GM21825 (cell line): Measurements from ENCODE around the gene KRT5.
"Not testable (repeated sequence)": the region's sequence is repeated elsewhere in the genome, so short reads cannot be mapped to it uniquely, and the experiment has no call there.

Experiments
- ATAC-seq: cut with Tn5 transposase; IDR thresholded peaks from one replicate; pipeline ENCODE4 v1.9.1; 2021; ENCODE audit warnings: mild to moderate bottlenecking, moderate library complexity; ENCODE audit not compliant: unreplicated experiment

The KRT5 gene

DNA sequence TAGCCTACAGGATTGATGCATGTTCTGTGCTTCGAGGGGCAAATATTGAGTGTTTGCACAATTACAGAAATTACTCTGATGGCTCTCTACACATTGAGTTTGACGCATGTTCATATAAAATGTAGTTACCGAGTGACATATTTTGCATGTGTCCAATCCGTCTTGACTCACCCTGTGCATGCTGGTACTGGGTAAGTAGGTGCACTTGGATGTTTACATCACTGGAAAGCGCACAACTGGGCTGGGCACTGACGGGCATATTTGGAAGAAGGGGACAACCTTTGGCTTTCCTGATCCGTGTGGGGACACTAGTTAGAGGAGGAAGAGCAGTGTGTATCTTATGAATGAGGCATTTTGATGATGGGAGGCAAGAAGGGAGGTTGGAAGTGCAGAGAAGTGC lies 22.2 kb downstream of the KRT5 start:
- ATAC-seq: no peak

DNA sequence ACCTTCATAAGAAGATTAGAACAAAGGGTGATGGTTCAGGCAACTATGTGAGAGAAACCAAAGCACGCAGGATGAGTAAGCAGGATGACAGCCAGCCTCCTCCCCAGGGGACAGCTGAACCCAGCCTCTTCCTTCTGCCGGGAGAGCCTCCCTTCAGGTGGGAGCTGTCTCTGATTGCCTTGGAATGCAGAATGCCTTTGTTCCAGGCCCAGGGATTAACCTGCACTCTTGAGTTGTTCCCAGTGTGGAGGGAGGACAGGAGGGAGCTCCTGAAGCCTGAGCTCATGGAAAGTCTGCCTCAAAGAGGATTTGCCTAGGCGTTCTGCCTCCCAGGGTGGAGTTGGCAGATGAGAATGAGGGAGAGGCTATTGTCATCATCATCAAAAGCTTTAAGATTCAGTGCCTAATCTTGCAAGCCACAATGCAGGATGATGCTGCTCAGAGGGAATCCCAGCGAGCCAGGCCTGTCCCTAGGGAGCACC lies 23.6 kb downstream of the KRT5 start:
- no peak for ATAC-seq

DNA sequence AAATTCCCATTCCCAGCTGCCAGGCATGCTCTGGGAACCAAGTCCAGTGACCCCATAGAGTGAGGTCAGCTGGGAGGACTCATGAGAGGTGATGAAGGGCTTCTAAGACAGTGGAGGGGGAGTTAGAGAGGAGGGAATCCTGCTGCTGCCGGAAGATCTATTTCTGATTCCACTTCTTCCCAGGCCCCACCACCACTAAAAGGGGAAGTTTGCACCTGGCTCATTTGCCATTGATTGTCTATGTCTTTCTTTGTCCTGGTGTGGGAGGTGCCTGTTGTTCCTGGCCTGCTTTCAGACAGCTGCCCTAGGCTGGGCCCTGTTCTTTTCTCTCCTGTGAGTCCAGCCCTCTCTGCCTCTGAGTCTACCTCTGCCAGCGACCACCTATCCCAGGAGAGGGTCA lies 24.1 kb downstream of the KRT5 start:
- no peak for ATAC-seq

DNA sequence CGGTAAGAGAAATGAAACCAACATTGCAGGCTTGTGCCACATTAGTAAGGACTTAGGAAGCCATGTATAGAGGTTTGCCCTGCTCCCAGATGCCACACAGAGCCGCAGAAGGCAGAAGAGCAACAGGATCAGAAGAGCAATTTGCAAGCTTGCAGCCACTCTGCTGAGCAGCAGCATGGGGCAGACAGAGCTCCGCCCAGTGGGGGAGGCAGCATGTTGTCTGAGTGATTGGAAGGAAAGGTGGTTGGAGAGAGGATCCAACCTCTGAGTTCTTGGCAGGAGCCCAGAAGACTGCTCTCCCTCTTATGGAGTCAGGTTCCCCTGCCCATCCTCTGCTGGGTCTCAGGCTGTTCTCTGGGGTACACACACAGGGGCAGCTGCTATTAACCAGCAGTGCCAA lies 24.8 kb downstream of the KRT5 start:
- ATAC-seq: no peak

DNA sequence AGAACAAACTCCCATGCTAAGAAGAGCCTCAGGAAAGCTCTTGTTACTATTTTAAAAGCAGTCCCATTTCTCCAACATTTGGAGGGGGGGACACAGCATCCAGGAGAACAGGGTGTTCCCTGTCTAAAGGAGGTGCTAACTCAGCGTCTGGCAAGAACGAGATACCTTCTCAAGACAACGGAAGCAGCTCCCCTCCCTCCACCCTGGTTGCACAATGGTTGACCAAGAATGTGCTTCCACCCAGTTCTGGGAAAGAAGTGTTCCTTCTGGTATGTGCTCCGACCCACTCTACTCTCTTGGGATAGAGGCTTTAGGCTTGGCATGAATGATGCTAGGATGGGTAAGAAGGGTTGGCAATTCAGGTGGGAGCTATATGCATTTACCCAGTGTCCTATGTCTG lies 25.7 kb downstream of the KRT5 start:
- ATAC-seq: no peak

DNA sequence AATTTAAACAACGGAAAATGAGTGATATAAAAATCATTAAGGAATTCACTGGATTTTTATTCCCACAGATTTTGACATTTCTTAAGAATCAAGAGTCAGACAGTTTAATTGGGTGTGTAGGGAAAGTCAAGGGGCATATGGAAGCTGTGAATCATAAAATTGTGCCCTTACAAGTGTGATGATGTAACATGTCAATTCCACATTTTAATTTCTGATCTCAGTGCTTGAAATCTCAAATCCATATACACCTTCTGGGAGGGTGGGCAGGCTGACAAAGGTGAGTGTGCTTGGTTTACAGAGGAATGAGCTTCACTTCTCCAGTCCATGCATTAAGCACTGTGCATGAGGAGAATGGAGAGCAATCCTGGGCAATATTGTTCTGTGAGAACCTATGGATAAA lies 26.1 kb downstream of the KRT5 start:
- no peak for ATAC-seq

DNA sequence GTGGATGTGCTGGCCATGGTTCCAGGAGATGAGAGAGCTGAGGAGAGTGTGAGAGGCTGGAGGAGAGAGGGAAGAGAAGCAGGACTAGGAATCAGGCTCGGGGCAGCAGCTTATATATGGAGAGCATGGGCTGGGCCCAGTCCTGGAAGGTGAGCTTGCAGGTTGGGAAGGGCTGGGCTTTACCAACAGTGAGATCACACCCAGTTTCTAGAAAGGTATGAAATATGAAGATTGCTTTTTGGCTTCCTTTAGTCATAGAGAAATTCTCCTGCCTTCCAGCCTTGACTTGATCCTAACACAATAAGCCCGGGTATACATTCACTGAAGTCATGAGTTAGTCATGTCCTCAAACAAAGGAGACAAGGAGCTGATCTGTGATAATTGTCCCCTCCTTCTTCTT lies 27.0 kb downstream of the KRT5 start, which contains the start of gene KRT6A:
Gene KRT6A (minus strand): TSS at position 86 of the 400 bp plus-strand sequence. CDS start 69 bp downstream, at position 17.
- ATAC-seq: no peak

DNA sequence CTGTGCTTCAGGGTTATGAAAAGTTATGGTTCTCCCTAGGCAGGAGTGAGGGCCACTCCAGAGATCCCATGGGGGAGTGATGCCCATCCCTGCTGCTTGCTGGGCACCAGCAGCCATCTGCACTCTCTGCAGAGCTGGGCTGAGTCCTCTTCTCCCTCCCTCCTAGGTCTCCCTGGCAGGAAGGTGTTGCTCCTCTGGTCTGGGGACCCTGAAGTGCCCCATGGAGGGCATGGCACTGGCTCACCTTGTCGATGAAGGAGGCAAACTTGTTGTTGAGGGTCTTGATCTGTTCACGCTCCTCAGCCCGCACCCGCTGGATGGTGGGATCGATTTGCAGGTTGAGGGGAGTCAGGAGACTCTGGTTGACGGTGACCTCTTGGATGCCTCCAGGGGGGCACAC lies 27.8 kb downstream of the KRT5 start:
- not testable (repeated sequence) for ATAC-seq

DNA sequence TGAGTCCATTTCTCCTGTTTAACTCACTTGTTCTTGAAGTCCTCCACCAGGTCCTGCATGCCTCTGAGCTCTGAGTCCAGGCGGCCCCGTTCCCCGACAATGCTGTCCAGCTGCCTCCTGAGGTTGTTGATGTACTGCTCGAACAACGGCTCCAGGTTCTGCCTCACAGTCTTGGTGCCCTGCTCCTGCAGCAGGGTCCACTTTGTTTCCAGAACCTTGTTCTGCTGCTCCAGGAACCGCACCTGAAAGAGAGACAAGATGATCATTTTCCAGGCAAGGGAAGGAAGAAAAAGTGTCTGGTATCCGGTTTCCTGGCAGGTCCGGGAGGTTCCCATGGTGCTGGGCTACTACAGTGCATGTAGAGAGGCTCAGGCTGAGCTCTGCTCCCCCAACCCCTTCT lies 28.7 kb downstream of the KRT5 start:
- not testable (repeated sequence) for ATAC-seq

DNA sequence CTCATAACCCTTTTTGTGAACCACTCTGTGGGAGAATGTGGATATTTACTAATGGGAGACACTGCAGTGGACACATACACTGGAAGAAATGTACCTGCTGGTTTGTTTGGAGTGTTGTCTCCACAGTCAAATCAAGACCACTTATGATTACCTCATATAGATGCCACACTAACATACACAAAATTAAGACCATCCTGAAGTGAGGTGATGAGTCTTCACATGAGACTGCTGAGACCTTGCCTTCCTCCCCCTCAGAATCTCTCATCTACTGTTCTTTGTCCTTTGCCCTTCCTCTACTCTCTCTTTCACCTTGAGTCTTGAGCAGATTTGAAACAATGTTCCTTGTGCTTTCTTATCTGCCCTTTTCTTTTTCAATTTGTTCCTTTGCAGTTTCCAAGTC lies 31.5 kb downstream of the KRT5 start:
- ATAC-seq: no peak

DNA sequence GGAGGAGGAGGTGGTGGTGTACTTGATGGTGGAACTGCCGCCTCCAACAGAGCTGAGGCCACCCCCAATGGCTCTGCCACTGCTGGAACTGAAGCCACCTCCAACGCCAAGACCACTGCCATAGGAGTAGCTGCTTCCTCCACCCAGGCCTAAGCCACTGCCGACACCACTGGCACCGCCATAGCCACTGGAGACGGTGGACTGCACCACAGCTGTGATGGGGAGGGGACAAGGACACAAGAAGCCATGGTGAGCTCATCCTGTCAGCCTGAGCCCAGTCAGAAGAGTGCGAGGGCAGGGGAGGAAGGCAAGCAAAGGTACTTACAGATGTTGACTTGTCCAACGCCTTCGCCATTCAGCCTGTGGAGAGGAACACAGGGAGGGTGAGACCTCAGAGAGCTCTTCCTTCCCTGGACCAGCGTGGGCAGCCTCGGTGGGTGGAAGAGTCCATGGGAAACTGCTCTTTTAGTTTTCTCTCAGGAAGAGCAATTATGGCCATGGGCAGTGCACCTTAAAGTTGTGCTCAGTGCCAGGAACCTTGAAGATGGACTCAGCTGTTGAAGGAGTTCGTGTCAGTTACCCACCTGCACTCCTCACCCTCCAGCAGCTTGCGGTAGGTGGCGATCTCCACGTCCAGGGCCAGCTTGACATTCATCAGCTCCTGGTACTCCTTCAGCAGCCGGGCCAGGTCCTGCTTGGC lies 32.3 kb downstream of the KRT5 start:
- ATAC-seq: not testable (repeated sequence)

DNA sequence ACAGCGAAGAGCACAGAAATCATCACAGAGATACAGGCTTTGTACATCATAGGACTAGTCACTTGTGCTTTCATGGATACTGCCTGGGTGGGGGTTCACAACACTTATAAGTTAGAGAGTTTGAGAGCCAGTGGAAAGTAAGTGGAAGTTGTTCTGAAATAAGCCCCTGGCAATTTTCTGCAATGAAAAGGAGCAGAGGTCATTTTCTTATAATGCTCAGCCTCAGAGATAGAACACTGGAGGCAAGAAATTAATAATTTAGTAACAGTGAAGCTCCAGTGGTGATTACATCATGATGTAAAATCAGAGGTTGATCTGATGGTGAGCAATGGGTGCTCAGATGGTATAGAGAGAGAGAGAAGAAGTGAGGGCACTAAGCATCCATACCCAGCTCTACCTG lies 33.0 kb downstream of the KRT5 start:
- no peak for ATAC-seq

DNA sequence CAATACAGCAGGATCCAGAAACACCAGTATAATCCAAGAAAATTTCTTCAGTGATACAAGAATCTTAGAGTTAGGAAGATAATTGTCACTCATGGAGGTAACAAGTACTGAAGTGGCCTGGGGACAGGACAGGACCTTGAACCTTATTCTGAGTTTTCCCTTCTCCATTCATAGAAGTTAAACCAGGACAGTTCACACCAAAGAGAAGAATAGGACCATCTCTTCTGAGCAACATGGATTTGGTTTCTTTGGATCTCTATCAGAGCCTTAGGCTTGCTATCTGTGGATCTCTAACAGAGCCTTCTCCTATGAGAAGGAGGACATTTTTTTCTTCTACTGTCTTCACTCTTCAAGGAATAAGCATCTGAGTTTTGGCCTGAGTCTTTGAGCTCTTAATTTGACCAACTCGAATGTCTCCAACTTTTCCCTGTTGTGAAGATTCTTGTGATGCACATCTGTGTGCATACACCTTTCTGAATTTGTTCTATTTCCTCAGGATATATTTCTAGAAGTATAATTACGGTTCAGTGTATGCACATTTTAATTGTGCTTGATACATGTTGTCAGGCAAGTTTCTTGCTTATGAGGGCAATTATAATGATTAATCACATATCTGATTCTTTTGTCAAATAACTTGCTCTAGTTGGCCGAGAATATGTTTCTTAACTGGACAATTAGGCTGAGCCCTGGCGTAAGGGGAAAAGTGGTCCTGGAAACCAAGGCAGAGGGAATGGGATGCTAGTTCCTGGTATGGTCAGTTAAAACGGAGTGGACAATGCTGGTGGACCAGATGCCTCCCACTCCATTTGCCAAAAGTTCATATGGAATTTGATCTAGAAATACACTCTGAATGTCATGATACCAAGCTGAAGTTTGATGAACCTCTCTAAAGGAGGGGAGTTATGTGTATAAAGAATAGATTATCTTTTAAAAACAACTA lies 33.8 kb downstream of the KRT5 start:
- no peak for ATAC-seq

DNA sequence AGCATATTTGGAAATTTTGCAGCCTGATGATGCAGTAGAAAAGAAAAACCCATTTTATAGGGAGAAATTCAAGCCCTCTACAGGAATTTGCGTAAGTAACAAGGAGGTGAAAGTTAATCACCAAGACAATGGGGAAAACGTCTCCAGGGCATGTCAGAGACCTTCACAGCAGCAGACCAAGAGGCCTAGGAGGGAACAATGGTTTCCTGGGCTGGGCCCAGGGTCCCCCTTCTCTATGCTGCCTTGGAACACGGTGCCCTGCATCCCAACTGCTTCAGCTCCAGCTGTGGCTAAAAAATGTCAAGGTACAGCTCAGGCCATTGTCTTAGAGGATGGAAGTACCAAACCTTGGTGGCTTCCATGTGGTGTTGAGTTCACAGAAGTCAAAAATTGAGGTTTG lies 40.1 kb downstream of the KRT5 start:
- ATAC-seq: no peak

DNA sequence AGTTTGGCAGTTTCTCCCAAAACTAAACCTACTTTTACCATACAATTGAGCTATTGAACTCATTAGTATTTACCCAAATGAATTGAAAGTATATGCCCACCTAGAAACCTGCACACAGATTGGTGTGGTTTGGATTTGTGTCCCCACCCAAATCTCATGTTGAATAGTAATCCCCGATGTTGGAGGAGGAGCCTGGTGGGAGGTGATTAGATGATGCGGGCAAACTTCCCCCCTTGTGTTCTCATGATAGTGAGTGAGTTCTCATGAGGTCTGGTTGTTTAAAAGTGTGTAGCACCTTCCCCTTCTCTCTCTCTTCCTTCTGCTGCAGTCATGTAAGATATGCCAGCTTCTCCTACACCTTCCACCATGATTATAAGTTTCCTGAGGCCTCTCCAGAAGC lies 42.5 kb downstream of the KRT5 start:
- no peak for ATAC-seq

DNA sequence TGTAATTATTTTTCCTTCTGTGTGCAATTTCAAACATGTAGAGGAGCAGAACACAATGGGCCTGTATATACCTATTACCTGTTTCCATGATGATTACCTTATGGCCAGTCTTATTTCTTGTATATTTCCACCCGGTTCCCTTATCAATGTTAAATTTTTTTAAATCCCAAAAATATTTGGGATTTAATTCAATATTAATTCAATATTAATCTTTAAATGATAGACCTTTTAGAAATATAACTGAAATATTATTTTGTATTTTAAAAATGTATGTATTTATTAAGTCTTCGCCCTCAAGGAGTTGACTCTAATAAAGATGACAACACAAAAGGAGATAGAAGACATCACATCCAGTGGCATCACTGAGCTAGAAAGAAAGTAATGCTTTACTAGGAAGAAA lies 46.0 kb downstream of the KRT5 start:
- ATAC-seq: no peak

DNA sequence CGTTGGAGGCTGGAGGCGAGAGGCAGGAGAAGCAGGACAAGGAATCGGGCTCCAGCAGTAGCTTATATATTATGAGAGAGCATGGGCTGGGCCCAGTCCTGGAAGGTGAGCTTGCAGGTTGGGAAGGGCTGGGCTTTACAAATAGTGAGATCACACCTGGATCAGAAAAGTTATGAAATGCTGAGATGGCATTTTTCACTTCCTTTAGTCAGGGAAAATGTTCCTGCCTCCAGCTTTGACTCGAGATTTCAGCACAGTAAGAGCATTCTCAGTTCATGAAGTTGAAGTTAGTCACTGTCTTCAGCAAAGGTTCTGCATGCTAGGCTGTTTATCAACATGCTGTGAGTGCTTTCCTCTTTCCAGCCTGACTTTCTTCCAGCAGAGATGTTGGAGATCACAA lies 46.4 kb downstream of the KRT5 start, which contains the start of gene KRT6C:
Gene KRT6C (minus strand): TSS at position 38 of the 400 bp plus-strand sequence. CDS start 68 bp downstream, outside the sequence.
- no peak for ATAC-seq

DNA sequence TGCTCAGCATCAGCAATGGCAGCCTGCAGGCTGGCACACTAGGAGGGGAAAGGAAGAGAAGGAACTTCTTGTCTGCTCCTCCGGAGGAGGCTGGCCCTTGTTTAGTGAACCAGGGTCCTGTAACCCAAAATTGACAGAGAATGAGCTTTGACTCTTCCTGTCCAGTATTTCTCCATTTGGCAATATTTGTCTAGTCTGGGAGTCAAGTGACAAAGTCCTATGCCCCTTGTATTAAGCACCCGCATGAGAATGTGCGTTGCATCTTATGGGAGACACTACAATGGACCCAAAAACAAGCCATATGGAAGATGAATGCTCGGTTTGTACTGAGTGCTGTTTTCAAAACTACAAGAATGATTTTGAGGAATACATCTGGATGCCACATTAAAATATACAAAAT lies 50.3 kb downstream of the KRT5 start:
- no peak for ATAC-seq

DNA sequence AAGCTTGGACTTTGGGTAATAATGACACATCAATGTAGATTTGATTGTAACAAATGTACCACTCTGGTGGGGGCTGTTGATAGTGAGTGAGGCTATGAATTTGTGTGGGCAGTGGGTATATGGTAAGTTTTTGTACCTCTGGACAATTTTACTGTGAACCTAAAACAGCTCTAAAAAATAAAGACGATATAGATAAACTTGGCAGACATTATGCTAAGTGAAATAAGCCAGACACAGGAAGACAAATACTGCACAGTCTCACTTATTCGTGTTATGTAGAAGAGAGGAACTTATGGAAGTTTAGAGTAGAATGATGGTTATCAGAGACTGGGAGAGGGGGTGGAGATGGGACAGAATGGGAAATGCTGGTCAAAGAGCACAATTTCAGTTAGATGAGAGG lies 55.3 kb downstream of the KRT5 start:
- no peak for ATAC-seq
